ENCODE results near the gene ADGRA1. TPM values are rescaled to one million over a fixed set of nuclear protein-coding genes. Genes with fewer than 3 reads are reported as not detected.

Gene ADGRA1
- total RNA-seq, 1 donor from 2014 or later, result not detected

GRCh38 chr10:133126431-133127290 is 38.9 kb downstream of the ADGRA1 start:
- intact Hi-C loops (cut with DNase I), result no loop called here

GRCh38 chr10:133127291-133128125 is 39.8 kb downstream of the ADGRA1 start:
- ATAC-seq, result no peak
- intact Hi-C loops (cut with DNase I), result no loop called here
- no peaks in the 10 kb centered on the region for H3K4me1 ChIP-seq
- TF ChIP-seq CTCF (IDR thresholded peaks at IDR 0.05), result no peak
- no peak overlapping the region for H3K27ac ChIP-seq
- H3K27me3 ChIP-seq, result peaks cover 27% of the 10 kb centered on the region
- H3K9me3 ChIP-seq, result no peaks in the 10 kb centered on the region
- peak; percentile 35 for DNase-seq
- H3K4me3 ChIP-seq, result no peak overlapping the region
- no peaks in the 10 kb centered on the region for H3K36me3 ChIP-seq

More at GRCh38 chr10:133126431-133127290, 38.9 kb downstream of the ADGRA1 start:
- DNase-seq (peak; percentile 58), ATAC-seq (no peak)
- Histone ChIP-seq H3K27me3 (peaks cover 27% of the 10 kb centered on the region), H3K27ac (no peak overlapping the region), H3K4me3 (no peak overlapping the region), H3K4me1 (no peaks in the 10 kb centered on the region), H3K9me3 (no peaks in the 10 kb centered on the region), H3K36me3 (no peaks in the 10 kb centered on the region)
- no peak for TF ChIP-seq CTCF (IDR thresholded peaks at IDR 0.05)

GRCh38 chr10:133128126-133129070 is 40.7 kb downstream of the ADGRA1 start:
- Histone ChIP-seq H3K4me1 (no peaks in the 10 kb centered on the region), H3K9me3 (no peaks in the 10 kb centered on the region), H3K36me3 (no peaks in the 10 kb centered on the region), H3K4me3 (no peak overlapping the region), H3K27ac (no peak overlapping the region), H3K27me3 (peaks cover 27% of the 10 kb centered on the region)
- TF ChIP-seq CTCF (IDR thresholded peaks at IDR 0.05), result no peak
- DNase-seq, result peak; percentile 57
- ATAC-seq, result no peak
- intact Hi-C loops (cut with DNase I), result no loop called here

- TF ChIP-seq CTCF (IDR thresholded peaks at IDR 0.05), result no peak
- no peak for ATAC-seq
- Histone ChIP-seq H3K9me3 (no peaks in the 10 kb centered on the region), H3K4me1 (no peaks in the 10 kb centered on the region), H3K36me3 (no peaks in the 10 kb centered on the region), H3K27ac (no peak overlapping the region), H3K4me3 (no peak overlapping the region), H3K27me3 (peaks cover 23% of the 10 kb centered on the region)
- intact Hi-C loops (cut with DNase I), result no loop called here
- DNase-seq, result peak; percentile 61
Measured at GRCh38 chr10:133129071-133129858, 41.5 kb downstream of the ADGRA1 start.

Measured in upper lobe of right lung (tissue), 1 donor.